GM04503 (cell line): ENCODE measurements around the gene C1R.

Experiments
- DNase-seq: peaks from one replicate; pipeline ENCODE4 v3.0.0-alpha.2; 2012; ENCODE audit warnings: low read depth

C1R gene

GRCh38 chr12:7096979-7097378 is 4.7 kb upstream of the C1R start:
- DNase-seq, result no peak

- DNase-seq, result no peak
These were observed 4.0 kb upstream of the C1R start for GRCh38 chr12:7096006-7096932.

GRCh38 chr12:7093892-7094291 is 1.6 kb upstream of the C1R start:
- peak; percentile 38 for DNase-seq

GRCh38 chr12:7093486-7093885 is 1.2 kb upstream of the C1R start:
- no peak for DNase-seq

GRCh38 chr12:7092986-7093460 is 778 bp upstream of the C1R start:
- no peak for DNase-seq

- DNase-seq, result no peak
These were observed 501 bp downstream of the C1R start for GRCh38 chr12:7091660-7092228.

GRCh38 chr12:7091171-7091570 is 1.1 kb downstream of the C1R start:
- no peak for DNase-seq

GRCh38 chr12:7090222-7090998 is 1.8 kb downstream of the C1R start:
- no peak for DNase-seq

- DNase-seq, result no peak
These were observed 2.9 kb downstream of the C1R start for GRCh38 chr12:7089196-7089871.

- no peak for DNase-seq
These were observed 9.1 kb downstream of the C1R start for GRCh38 chr12:7083125-7083524.

GRCh38 chr12:7081037-7081436 is 11.2 kb downstream of the C1R start:
- no peak for DNase-seq

GRCh38 chr12:7079826-7080125 is 12.5 kb downstream of the C1R start:
- no peak for DNase-seq

GRCh38 chr12:7078163-7078562 is 14.1 kb downstream of the C1R start:
- no peak for DNase-seq

GRCh38 chr12:7076493-7076892 is 15.8 kb downstream of the C1R start:
- no peak for DNase-seq

- DNase-seq, result no peak
These were observed 16.3 kb downstream of the C1R start for GRCh38 chr12:7075939-7076338.

- DNase-seq, result no peak
These were observed 16.7 kb downstream of the C1R start for GRCh38 chr12:7075518-7075917.

GRCh38 chr12:7073946-7074345 is 18.3 kb downstream of the C1R start:
- no peak for DNase-seq

GRCh38 chr12:7072554-7072953 is 19.7 kb downstream of the C1R start:
- no peak for DNase-seq

- no peak for DNase-seq
These were observed 20.2 kb downstream of the C1R start for GRCh38 chr12:7072035-7072434.

- no peak for DNase-seq
These were observed 22.9 kb downstream of the C1R start for GRCh38 chr12:7069386-7069785.

GRCh38 chr12:7068994-7069346 is 23.3 kb downstream of the C1R start:
- no peak for DNase-seq

GRCh38 chr12:7068240-7068993 is 23.8 kb downstream of the C1R start:
- DNase-seq, result no peak
